ENCODE data around the gene DAGLB.
"Not testable (repeated sequence)": the region's sequence is repeated elsewhere in the genome, so short reads cannot be mapped to it uniquely, and the experiment has no call there.

The DAGLB gene

GRCh38 chr7:6460990-6461584 is 13.3 kb upstream of the DAGLB start:
- DNase-seq = no peak

- no peak for DNase-seq
Measured at GRCh38 chr7:6460303-6460702, 12.5 kb upstream of the DAGLB start.

GRCh38 chr7:6458676-6459075 is 10.9 kb upstream of the DAGLB start:
- not testable (repeated sequence) for DNase-seq

GRCh38 chr7:6453734-6454133 is 6.0 kb upstream of the DAGLB start:
- DNase-seq = no peak

- DNase-seq = no peak
Measured at GRCh38 chr7:6451224-6451705, 3.5 kb upstream of the DAGLB start.

- not testable (repeated sequence) for DNase-seq
Measured at GRCh38 chr7:6450591-6450990, 2.8 kb upstream of the DAGLB start.

GRCh38 chr7:6449884-6450283 is 2.1 kb upstream of the DAGLB start:
- not testable (repeated sequence) for DNase-seq

GRCh38 chr7:6448943-6449543 is 1.3 kb upstream of the DAGLB start:
- DNase-seq = no peak

GRCh38 chr7:6446838-6447580 is 745 bp downstream of the DAGLB start:
- peak; percentile 40 for DNase-seq

GRCh38 chr7:6444516-6445269 is 3.1 kb downstream of the DAGLB start:
- DNase-seq = no peak

GRCh38 chr7:6443372-6443941 is 4.3 kb downstream of the DAGLB start:
- DNase-seq = no peak

GRCh38 chr7:6442114-6442513 is 5.6 kb downstream of the DAGLB start:
- DNase-seq = no peak

- no peak for DNase-seq
Measured at GRCh38 chr7:6440381-6440780, 7.4 kb downstream of the DAGLB start.

- no peak for DNase-seq
Measured at GRCh38 chr7:6438427-6438826, 9.3 kb downstream of the DAGLB start.

GRCh38 chr7:6437251-6437650 is 10.5 kb downstream of the DAGLB start:
- no peak for DNase-seq

- no peak for DNase-seq
Measured at GRCh38 chr7:6436385-6436685, 11.4 kb downstream of the DAGLB start.

GRCh38 chr7:6435486-6436384 is 12.0 kb downstream of the DAGLB start:
- DNase-seq = peak; percentile 56

GRCh38 chr7:6433784-6434615 is 13.8 kb downstream of the DAGLB start:
- no peak for DNase-seq

- no peak for DNase-seq
Measured at GRCh38 chr7:6432781-6433180, 15.0 kb downstream of the DAGLB start.

- DNase-seq = no peak
Measured at GRCh38 chr7:6430974-6431373, 16.8 kb downstream of the DAGLB start.

- no peak for DNase-seq
Measured at GRCh38 chr7:6430271-6430940, 17.3 kb downstream of the DAGLB start.
